Effector memory CD8-positive, alpha-beta T cell (primary cell): ENCODE measurements around the gene PADI3.
"Not testable (repeated sequence)": the region's sequence is repeated elsewhere in the genome, so short reads cannot be mapped to it uniquely, and the experiment has no call there.

Source experiments
- ATAC-seq: fragments of 150-1000 bp; cut with Tn5 transposase; replicated peaks from 2 replicates; pipeline ENCODE4 v1.10.0; 2021; ENCODE audit warnings: mild to moderate bottlenecking, moderate library complexity
- DNase-seq, 3 experiments: peaks; one replicate each; pipeline ENCODE4 v3.0.0; 2021
- H3K27ac Mint-ChIP-seq, 2 donors: one replicate each; pipeline ENCODE4 v1.8.0; 2022; ENCODE audit warnings: mild to moderate bottlenecking in 2 of 2, mixed read lengths in 2 of 2, moderate library complexity in 2 of 2
- H3K27me3 Mint-ChIP-seq, 2 donors: one replicate each; pipeline ENCODE4 v1.8.0; 2022; ENCODE audit warnings: mixed read lengths in 2 of 2
- H3K36me3 Mint-ChIP-seq: one replicate; pipeline ENCODE4 v1.8.0; 2022; ENCODE audit warnings: mild to moderate bottlenecking, moderate library complexity, mixed read lengths; ENCODE audit not compliant: insufficient read depth
- H3K4me1 Mint-ChIP-seq, 2 donors: one replicate each; pipeline ENCODE4 v1.8.0; 2022; ENCODE audit warnings: low read depth in 2 of 2, mixed read lengths in 2 of 2
- H3K4me3 Mint-ChIP-seq, 2 donors: one replicate each; pipeline ENCODE4 v1.8.0; 2022; ENCODE audit warnings: mild to moderate bottlenecking in 2 of 2, mixed read lengths in 2 of 2, moderate library complexity in 2 of 2
- H3K9me3 Mint-ChIP-seq, 2 donors: one replicate each; pipeline ENCODE4 v1.8.0; 2022; ENCODE audit warnings: mixed read lengths in 2 of 2

The PADI3 gene

GRCh38 chr1:17237561-17237903, 11.4 kb upstream of the PADI3 start:
- ATAC-seq (no peak), DNase-seq (no peak)
- Mint-ChIP-seq H3K9me3 (no peaks in the 10 kb centered on the region), H3K4me1 (peaks cover 2 to 4% of the 10 kb centered on the region in 2 donors), H3K27me3 (peaks cover 19 to 41% of the 10 kb centered on the region in 2 donors), H3K27ac (no peak overlapping the region), H3K4me3 (no peak overlapping the region), H3K36me3 (no peaks in the 10 kb centered on the region)

DNA sequence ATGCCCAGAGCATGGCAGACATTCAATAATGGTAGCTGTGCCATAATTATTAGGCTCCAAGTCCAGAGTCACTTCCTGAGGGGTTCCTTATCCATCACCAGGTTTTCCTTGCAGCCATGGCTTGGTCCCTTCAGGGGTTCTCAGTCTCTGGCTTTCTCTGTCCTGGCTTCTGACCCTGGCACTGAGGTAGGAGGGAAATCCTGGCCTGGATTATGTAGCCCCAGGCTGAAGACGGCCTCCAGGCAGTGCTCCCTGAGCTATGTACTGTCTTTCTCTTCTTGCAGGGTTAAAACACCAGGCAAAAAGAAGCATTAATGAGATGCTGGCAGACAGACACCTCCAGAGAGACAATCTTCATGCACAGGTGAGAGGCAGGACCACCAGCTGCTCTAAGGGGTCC, 9.5 kb upstream of the PADI3 start:
- H3K9me3 Mint-ChIP-seq: no peaks in the 10 kb centered on the region
- H3K4me3 Mint-ChIP-seq: no peak overlapping the region
- ATAC-seq (no peak), DNase-seq (no peak)
- peaks cover 8 to 40% of the 10 kb centered on the region in 2 donors for H3K27me3 Mint-ChIP-seq
- no peak overlapping the region for H3K27ac Mint-ChIP-seq
- H3K4me1 Mint-ChIP-seq: peaks cover 2 to 4% of the 10 kb centered on the region in 2 donors
- H3K36me3 Mint-ChIP-seq: no peaks in the 10 kb centered on the region

GRCh38 chr1:17241011-17241779, 7.7 kb upstream of the PADI3 start:
- H3K27me3 Mint-ChIP-seq: peaks cover 15 to 45% of the 10 kb centered on the region in 2 donors
- DNase-seq, H3K4me3 Mint-ChIP-seq, H3K27ac Mint-ChIP-seq, H3K36me3 Mint-ChIP-seq, H3K9me3 Mint-ChIP-seq, ATAC-seq, H3K4me1 Mint-ChIP-seq: not testable (repeated sequence)

DNA sequence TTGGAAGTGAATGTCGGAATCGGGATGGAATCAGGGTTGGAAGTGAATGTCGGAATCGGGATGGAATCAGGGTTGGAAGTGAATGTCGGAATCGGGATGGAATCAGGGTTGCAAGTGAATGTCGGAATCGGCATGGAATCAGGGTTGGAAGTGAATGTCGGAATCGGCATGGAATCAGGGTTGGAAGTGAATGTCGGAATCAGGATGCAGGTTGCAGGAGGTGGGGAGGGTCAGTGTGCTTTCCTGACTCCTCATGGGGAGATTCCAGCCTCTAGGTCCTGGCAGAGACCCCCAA, 7.2 kb upstream of the PADI3 start:
- H3K27ac Mint-ChIP-seq, DNase-seq: not testable (repeated sequence)

GRCh38 chr1:17243274-17243673, 5.6 kb upstream of the PADI3 start:
- ATAC-seq: no peak
- peaks cover 20 to 61% of the 10 kb centered on the region in 2 donors for H3K27me3 Mint-ChIP-seq
- no peak overlapping the region for H3K4me3 Mint-ChIP-seq
- no peak overlapping the region for H3K27ac Mint-ChIP-seq
- peaks cover 0 to 2% of the 10 kb centered on the region in 2 donors for H3K4me1 Mint-ChIP-seq
- H3K36me3 Mint-ChIP-seq: no peaks in the 10 kb centered on the region
- DNase-seq: no peak
- H3K9me3 Mint-ChIP-seq: no peaks in the 10 kb centered on the region

More for the DNA sequence above, 7.2 kb upstream of the PADI3 start:
- H3K9me3 Mint-ChIP-seq, H3K4me3 Mint-ChIP-seq, ATAC-seq, H3K36me3 Mint-ChIP-seq, H3K4me1 Mint-ChIP-seq: not testable (repeated sequence)
- peaks cover 15 to 51% of the 10 kb centered on the region in 2 donors for H3K27me3 Mint-ChIP-seq

- H3K36me3 Mint-ChIP-seq: no peaks in the 10 kb centered on the region
- ATAC-seq (no peak), DNase-seq (no peak)
- H3K27ac Mint-ChIP-seq: no peak overlapping the region
- H3K4me1 Mint-ChIP-seq: peaks cover 0 to 2% of the 10 kb centered on the region in 2 donors
- no peak overlapping the region for H3K4me3 Mint-ChIP-seq
- H3K9me3 Mint-ChIP-seq: no peaks in the 10 kb centered on the region
- H3K27me3 Mint-ChIP-seq: peaks cover 23 to 68% of the 10 kb centered on the region in 2 donors
Measured at GRCh38 chr1:17244821-17245740, 3.8 kb upstream of the PADI3 start.

- Mint-ChIP-seq H3K27me3 (peaks cover 31 to 72% of the 10 kb centered on the region in 2 donors), H3K9me3 (no peaks in the 10 kb centered on the region), H3K27ac (no peak overlapping the region), H3K4me3 (no peak overlapping the region), H3K36me3 (no peaks in the 10 kb centered on the region), H3K4me1 (peaks cover 0 to 2% of the 10 kb centered on the region in 2 donors)
- ATAC-seq (no peak), DNase-seq (no peak)
Measured at GRCh38 chr1:17245816-17246325, 3.0 kb upstream of the PADI3 start.

- no peak overlapping the region for H3K27ac Mint-ChIP-seq
- H3K9me3 Mint-ChIP-seq: no peaks in the 10 kb centered on the region
- H3K4me3 Mint-ChIP-seq: no peak overlapping the region
- no peaks in the 10 kb centered on the region for H3K36me3 Mint-ChIP-seq
- peaks cover 0 to 1% of the 10 kb centered on the region in 2 donors for H3K4me1 Mint-ChIP-seq
- H3K27me3 Mint-ChIP-seq: peaks cover 39 to 78% of the 10 kb centered on the region in 2 donors
- ATAC-seq (no peak), DNase-seq (no peak)
Measured at GRCh38 chr1:17246971-17247370, 1.9 kb upstream of the PADI3 start.

DNA sequence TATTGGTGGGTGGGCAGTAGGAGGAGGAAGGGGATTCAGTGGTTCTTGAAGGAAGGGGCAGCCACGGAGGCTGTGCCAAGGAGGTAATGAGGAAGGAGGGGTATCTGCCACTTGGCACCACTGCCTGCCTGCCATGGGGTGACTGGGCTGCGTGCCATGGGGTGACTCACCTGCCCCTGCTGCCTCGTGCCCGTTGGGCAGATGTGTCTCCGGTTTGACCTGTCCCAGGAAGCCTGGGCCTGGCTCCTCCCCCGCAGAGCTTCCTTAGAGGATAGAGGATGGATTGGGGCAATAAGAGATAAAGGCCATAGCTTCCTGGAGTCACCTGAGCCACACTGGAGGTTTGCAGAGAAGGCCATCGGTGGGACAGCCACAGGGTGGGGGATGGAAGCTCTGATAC, 1.7 kb downstream of the PADI3 start:
- no peak overlapping the region for H3K27ac Mint-ChIP-seq
- peaks cover 0 to 1% of the 10 kb centered on the region in 2 donors for H3K4me1 Mint-ChIP-seq

GRCh38 chr1:17251246-17251645, 2.3 kb downstream of the PADI3 start:
- H3K9me3 Mint-ChIP-seq: no peaks in the 10 kb centered on the region
- DNase-seq (no peak), ATAC-seq (no peak)
- H3K27ac Mint-ChIP-seq: no peak overlapping the region
- peaks cover 0 to 1% of the 10 kb centered on the region in 2 donors for H3K4me1 Mint-ChIP-seq
- H3K27me3 Mint-ChIP-seq: peaks cover 33 to 80% of the 10 kb centered on the region in 2 donors
- H3K4me3 Mint-ChIP-seq: no peak overlapping the region
- no peaks in the 10 kb centered on the region for H3K36me3 Mint-ChIP-seq

More for the DNA sequence above, 1.7 kb downstream of the PADI3 start:
- H3K27me3 Mint-ChIP-seq: peaks cover 28 to 80% of the 10 kb centered on the region in 2 donors
- DNase-seq: no peak
- H3K36me3 Mint-ChIP-seq: no peaks in the 10 kb centered on the region
- H3K4me3 Mint-ChIP-seq: no peak overlapping the region
- ATAC-seq: no peak
- no peaks in the 10 kb centered on the region for H3K9me3 Mint-ChIP-seq

- no peak for DNase-seq
- Mint-ChIP-seq H3K4me1 (peaks cover 0 to 1% of the 10 kb centered on the region in 2 donors), H3K27ac (no peak overlapping the region), H3K36me3 (no peaks in the 10 kb centered on the region), H3K4me3 (no peak overlapping the region), H3K27me3 (peaks cover 34 to 80% of the 10 kb centered on the region in 2 donors), H3K9me3 (no peaks in the 10 kb centered on the region)
- no peak for ATAC-seq
Measured at GRCh38 chr1:17251701-17252376, 2.9 kb downstream of the PADI3 start.

GRCh38 chr1:17255336-17255735, 6.4 kb downstream of the PADI3 start:
- peaks cover 39 to 90% of the 10 kb centered on the region in 2 donors for H3K27me3 Mint-ChIP-seq
- no peaks in the 10 kb centered on the region for H3K36me3 Mint-ChIP-seq
- no peak overlapping the region for H3K4me3 Mint-ChIP-seq
- DNase-seq: no peak
- no peak for ATAC-seq
- no peaks in the 10 kb centered on the region for H3K9me3 Mint-ChIP-seq
- H3K4me1 Mint-ChIP-seq: peaks cover 0 to 1% of the 10 kb centered on the region in 2 donors
- no peak overlapping the region for H3K27ac Mint-ChIP-seq

DNA sequence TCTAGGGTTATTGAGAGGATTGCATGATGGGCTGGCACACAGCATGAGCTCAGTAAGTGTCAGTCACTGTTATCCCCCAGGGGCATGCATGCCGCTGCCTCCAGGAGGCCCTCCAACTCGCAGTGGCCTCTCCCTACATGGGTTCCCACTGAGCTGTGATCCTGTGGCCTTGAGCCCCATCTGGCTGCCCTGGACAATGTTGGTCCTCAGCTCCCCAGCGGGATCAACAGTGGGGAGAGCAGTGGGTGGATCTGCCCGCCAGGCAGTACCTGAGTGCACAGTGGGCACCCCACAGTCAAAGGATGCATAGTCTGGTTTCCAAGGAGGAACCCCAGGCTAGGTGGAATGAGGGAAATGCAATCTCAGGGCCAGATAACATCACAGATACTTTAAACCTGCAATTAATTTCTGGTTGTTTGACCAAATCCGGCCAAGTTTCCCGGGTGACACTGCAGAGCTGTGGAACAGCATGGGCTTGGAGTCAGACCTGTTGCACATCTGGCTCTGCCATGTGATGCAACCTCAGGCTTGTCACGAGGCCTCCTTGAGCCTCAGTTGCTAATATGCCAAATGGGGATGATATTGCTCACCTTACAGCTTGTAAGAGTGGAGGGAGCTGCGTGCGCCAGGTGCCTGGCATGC, 9.3 kb downstream of the PADI3 start:
- no peak for DNase-seq
- ATAC-seq: no peak
- H3K4me3 Mint-ChIP-seq: no peak overlapping the region
- H3K27ac Mint-ChIP-seq: no peak overlapping the region
- H3K9me3 Mint-ChIP-seq: no peaks in the 10 kb centered on the region
- no peaks in the 10 kb centered on the region for H3K4me1 Mint-ChIP-seq
- H3K27me3 Mint-ChIP-seq: peaks cover 43 to 73% of the 10 kb centered on the region in 2 donors
- H3K36me3 Mint-ChIP-seq: no peaks in the 10 kb centered on the region
